Neural cell (in vitro differentiated cells): ENCODE results near the gene ERBB2.

ENCODE experiments used
- EP300 ChIP-seq: fragments of 450-650 bp; conservative IDR thresholded peaks from 2 replicates; pipeline ENCODE4 v1.6.1; 2014; ENCODE audit warnings: antibody characterized with exemption, mild to moderate bottlenecking, moderate library complexity; ENCODE audit not compliant: poor library complexity, severe bottlenecking
- EZH2 ChIP-seq: fragments of 200-600, 300-800 bp; shearing (Covaris generic), sonication (generic); IDR thresholded peaks from 2 replicates; pipeline ENCODE4 v1.6.1; 2014; ENCODE audit warnings: antibody characterized with exemption, low read length, borderline replicate concordance, mild to moderate bottlenecking; ENCODE audit not compliant: insufficient read depth, poor library complexity, severe bottlenecking
- POLR2AphosphoS5 ChIP-seq: IDR thresholded peaks from 2 replicates; pipeline ENCODE4 v1.6.1; 2012
- RAD21 ChIP-seq: fragments of 450-650 bp; conservative IDR thresholded peaks from 2 replicates; pipeline ENCODE4 v1.6.1; 2014; ENCODE audit warnings: antibody characterized with exemption, mild to moderate bottlenecking, moderate library complexity
- TF ChIP-seq, protein P1 (sequence below): fragments of 450-650 bp; IDR thresholded peaks from 2 replicates; pipeline ENCODE4 v1.5.1; 2014; ENCODE audit warnings: antibody characterized with exemption, mild to moderate bottlenecking, moderate library complexity; ENCODE audit not compliant: poor library complexity, severe bottlenecking

DNA sequence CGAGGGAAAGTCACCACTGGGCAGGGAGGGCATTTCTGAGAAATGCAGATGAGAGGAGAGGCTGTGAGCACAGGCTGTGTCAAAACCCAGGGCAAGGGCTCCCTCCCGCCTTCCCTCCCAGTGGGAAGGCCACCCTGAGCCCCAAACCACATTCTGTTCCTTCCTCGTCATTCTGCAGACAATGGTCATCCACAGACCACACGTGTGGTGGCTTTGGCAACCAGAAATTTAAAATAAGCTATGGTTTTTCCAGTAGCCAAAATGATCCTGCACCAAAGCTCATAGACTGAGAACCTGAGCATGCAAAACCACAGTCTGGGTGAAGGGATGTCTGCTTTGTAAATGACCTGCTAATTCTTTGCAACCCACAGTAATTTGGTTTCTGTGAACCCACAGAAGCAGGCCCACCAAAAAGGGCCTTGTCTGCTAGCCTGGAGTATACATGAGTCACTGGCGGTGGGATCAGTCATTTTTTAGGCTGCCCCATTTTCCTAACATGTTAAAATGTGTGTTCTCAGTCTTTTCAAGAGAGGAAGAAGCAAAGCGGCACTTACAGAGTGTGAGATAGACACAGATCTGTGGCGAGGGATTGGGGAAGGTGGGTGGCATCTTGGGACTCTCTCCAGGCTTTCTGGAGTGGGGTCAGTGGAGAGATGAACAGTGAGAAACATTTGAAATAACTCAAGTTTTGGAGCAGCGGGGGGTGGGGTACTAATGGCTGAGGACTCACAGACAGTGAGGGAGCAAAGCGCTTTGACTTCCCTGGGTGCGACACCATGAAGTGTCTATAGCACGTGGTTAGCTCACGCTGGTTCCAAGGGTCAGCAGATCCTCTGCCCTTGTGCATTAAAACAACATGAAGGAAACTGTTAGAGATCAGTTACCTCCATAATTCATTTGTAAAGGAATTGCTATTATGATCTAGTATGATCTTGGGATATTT, 58.3 kb downstream of the ERBB2 start:
- TF ChIP-seq EP300 (no peak), EZH2 (no peak), POLR2AphosphoS5 (no peak), RAD21 (no peak)
- TF ChIP-seq, protein P1, sequence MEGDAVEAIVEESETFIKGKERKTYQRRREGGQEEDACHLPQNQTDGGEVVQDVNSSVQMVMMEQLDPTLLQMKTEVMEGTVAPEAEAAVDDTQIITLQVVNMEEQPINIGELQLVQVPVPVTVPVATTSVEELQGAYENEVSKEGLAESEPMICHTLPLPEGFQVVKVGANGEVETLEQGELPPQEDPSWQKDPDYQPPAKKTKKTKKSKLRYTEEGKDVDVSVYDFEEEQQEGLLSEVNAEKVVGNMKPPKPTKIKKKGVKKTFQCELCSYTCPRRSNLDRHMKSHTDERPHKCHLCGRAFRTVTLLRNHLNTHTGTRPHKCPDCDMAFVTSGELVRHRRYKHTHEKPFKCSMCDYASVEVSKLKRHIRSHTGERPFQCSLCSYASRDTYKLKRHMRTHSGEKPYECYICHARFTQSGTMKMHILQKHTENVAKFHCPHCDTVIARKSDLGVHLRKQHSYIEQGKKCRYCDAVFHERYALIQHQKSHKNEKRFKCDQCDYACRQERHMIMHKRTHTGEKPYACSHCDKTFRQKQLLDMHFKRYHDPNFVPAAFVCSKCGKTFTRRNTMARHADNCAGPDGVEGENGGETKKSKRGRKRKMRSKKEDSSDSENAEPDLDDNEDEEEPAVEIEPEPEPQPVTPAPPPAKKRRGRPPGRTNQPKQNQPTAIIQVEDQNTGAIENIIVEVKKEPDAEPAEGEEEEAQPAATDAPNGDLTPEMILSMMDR, result no peak
